ENCODE measurements around the gene NR0B2. TPM values are rescaled to one million over a fixed set of nuclear protein-coding genes. Genes with fewer than 3 reads are reported as not detected.

The NR0B2 gene
- total and polyA plus RNA-seq, 2 of the 13 experiments (the other 11 are each of a cell fraction or from before 2014, with no cell fraction given), result 72.5 to 133 TPM

DNA sequence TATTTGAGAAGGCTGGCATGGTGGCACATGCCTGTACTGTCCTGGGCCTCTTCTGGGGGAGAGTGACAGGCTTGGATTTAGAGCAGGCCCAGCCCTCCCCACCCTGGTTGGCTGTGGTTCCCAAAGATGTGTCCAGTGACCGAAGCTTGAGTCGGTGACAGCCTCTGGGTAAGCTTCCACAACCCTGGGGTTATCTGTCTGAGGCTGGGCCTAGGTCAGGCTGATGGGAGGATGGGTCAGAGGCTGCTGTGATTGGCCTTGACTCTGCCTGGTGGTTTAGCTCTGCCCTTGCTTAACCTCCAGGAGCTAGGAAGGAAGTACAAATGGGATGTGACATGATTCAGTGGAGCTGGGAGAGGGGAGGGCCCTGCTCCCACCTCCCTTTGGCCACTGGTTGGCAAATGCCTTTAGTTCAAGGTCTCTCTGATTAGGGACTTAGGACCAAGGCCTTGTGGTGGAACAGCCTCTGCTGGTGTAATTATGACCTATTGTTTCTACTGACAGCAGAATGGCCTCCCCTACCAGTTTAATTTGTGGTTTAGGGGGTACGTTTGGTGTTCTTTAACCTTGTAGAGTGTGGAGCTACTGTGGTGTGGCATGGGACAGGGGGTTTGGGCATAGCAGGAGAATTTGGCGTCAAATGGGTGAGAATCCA lies 24.4 kb upstream of the NR0B2 start (continued):
- TF ChIP-seq, protein P1, sequence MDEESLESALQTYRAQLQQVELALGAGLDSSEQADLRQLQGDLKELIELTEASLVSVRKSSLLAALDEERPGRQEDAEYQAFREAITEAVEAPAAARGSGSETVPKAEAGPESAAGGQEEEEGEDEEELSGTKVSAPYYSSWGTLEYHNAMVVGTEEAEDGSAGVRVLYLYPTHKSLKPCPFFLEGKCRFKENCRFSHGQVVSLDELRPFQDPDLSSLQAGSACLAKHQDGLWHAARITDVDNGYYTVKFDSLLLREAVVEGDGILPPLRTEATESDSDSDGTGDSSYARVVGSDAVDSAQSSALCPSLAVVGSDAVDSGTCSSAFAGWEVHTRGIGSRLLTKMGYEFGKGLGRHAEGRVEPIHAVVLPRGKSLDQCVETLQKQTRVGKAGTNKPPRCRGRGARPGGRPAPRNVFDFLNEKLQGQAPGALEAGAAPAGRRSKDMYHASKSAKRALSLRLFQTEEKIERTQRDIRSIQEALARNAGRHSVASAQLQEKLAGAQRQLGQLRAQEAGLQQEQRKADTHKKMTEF (CRISPR knock-in tag; IDR thresholded peaks at IDR 0.05), result peak; percentile 84
- TF ChIP-seq ZNF180 (CRISPR knock-in tag; IDR thresholded peaks at IDR 0.05; ENCODE audit: borderline replicate concordance, low read depth), result no peak
- TF ChIP-seq ZBTB25 (CRISPR knock-in tag; IDR thresholded peaks at IDR 0.05), result peak; percentile 45; the same call in 1 of the 2 replicates
- no peak for TF ChIP-seq PAWR (CRISPR knock-in tag; IDR thresholded peaks at IDR 0.05; ENCODE audit: borderline replicate concordance)
- no peak for TF ChIP-seq HOXA9 (CRISPR knock-in tag; IDR thresholded peaks at IDR 0.05; ENCODE audit: borderline replicate concordance)
- no peak; the same call in 1 of the 2 replicates for TF ChIP-seq ZNF737 (CRISPR knock-in tag; IDR thresholded peaks at IDR 0.05; ENCODE audit: borderline replicate concordance)
- TF ChIP-seq ZNF644 (CRISPR knock-in tag; IDR thresholded peaks at IDR 0.05; ENCODE audit: low read depth), result peak; percentile 72
- TF ChIP-seq ZNF616 (CRISPR knock-in tag; IDR thresholded peaks at IDR 0.05; ENCODE audit: low read depth), result no peak
- no peak; the same call in 1 of the 2 replicates for TF ChIP-seq SP4 (CRISPR knock-in tag; IDR thresholded peaks at IDR 0.05)
- TF ChIP-seq MBNL3 (CRISPR knock-in tag; conservative IDR thresholded peaks at IDR 0.05), result no peak
- TF ChIP-seq HOXA5 (CRISPR knock-in tag; IDR thresholded peaks at IDR 0.05), result peak; percentile 61; the same call in 1 of the 2 replicates
- no peak for TF ChIP-seq ZNF891 (CRISPR knock-in tag; IDR thresholded peaks at IDR 0.05)
- peak; percentile 69 for TF ChIP-seq KAT8 (CRISPR knock-in tag; IDR thresholded peaks at IDR 0.05)
- TF ChIP-seq ZNF20 (CRISPR knock-in tag; IDR thresholded peaks at IDR 0.05), result no peak
- TF ChIP-seq RFX3 (CRISPR knock-in tag; IDR thresholded peaks at IDR 0.05), result no peak
- no peak for TF ChIP-seq ARNT (IDR thresholded peaks at IDR 0.05)
- TF ChIP-seq HDAC2 (CRISPR knock-in tag; IDR thresholded peaks at IDR 0.05), result peak; percentile 97
- TF ChIP-seq ZNF24 (IDR thresholded peaks at IDR 0.05), result no peak
- no peak for TF ChIP-seq ADNP (CRISPR knock-in tag; IDR thresholded peaks at IDR 0.05)
- peak; percentile 91 for TF ChIP-seq ZNF331 (CRISPR knock-in tag; IDR thresholded peaks at IDR 0.05)
- 0 out of 2 replicates have a peak, but pooled peaks have one; percentile 81 for TF ChIP-seq MED13 (CRISPR knock-in tag; IDR thresholded peaks at IDR 0.05)
- no peak for TF ChIP-seq GTF2F1 (IDR thresholded peaks at IDR 0.05; ENCODE audit: low read length)
- no peak for TF ChIP-seq ZKSCAN5 (CRISPR knock-in tag; IDR thresholded peaks at IDR 0.05)
- no peak for TF ChIP-seq ZNF510 (CRISPR knock-in tag; IDR thresholded peaks at IDR 0.05; ENCODE audit: low read depth)
- TF ChIP-seq ZMAT3 (CRISPR knock-in tag; conservative IDR thresholded peaks at IDR 0.05), result peak; percentile 90

Data from HepG2 (cell line).